Right lung (tissue), 10 donors: ENCODE results near the gene LMAN2L. TPM values are rescaled to one million over a fixed set of nuclear protein-coding genes. Genes with fewer than 3 reads are reported as not detected.

Source experiments
- DNase-seq, 2 donors: peaks; one replicate each; pipeline ENCODE4 v3.0.0-alpha.2; 2013
- long read RNA-seq, 8 donors: transcript quantifications; one replicate each; lab custom pipeline, GENCODE V29; 2026
- polyA plus RNA-seq, 5 donors: library from polyadenylated mRNA; unstranded; fragments of 120-200 nt; gene quantifications; one replicate each; pipeline versions ENCODE4 v1.2.1 to v1.2.3, GENCODE V29; 2013; ENCODE audit warnings: inconsistent platforms in 1 of 5, low replicate concordance in 1 of 5; ENCODE audit not compliant: insufficient read length in 5 of 5, insufficient read depth in 1 of 5

Gene LMAN2L
- polyA plus RNA-seq: 10 to 100 TPM; 45.3 to 55.4 (median 46.7) TPM
- long read RNA-seq, donor 1, transcript LMAN2L-201 (8 exons, 2,397 nt): major isoform, 27 of 30 reads
- long read RNA-seq, donor 1, partial matches to known transcripts: 0 of 30 reads
- long read RNA-seq, donor 1, other reads (novel, unspliced or antisense): 0 of 30 reads
- long read RNA-seq, donor 2, transcript LMAN2L-201 (8 exons, 2,397 nt): major isoform, 15 of 17 reads
- long read RNA-seq, donor 2, partial matches to known transcripts: 0 of 17 reads
- long read RNA-seq, donor 2, other reads (novel, unspliced or antisense): 0 of 17 reads
- long read RNA-seq, donor 3, transcript LMAN2L-201 (8 exons, 2,397 nt): major isoform, 10 of 14 reads
- long read RNA-seq, donor 3, partial matches to known transcripts: 0 of 14 reads
- long read RNA-seq, donor 3, other reads (novel, unspliced or antisense): 0 of 14 reads
- long read RNA-seq, donor 4, transcript LMAN2L-201 (8 exons, 2,397 nt): major isoform, 13 of 15 reads
- long read RNA-seq, donor 4, partial matches to known transcripts: 0 of 15 reads
- long read RNA-seq, donor 4, other reads (novel, unspliced or antisense): 0 of 15 reads
- long read RNA-seq, donor 5, transcript LMAN2L-201 (8 exons, 2,397 nt): major isoform, 17 of 18 reads
- long read RNA-seq, donor 5, partial matches to known transcripts: 0 of 18 reads
- long read RNA-seq, donor 5, other reads (novel, unspliced or antisense): 0 of 18 reads
- long read RNA-seq, donor 6, transcript LMAN2L-201 (8 exons, 2,397 nt): major isoform, 26 of 27 reads
- long read RNA-seq, donor 6, partial matches to known transcripts: 0 of 27 reads
- long read RNA-seq, donor 6, other reads (novel, unspliced or antisense): 0 of 27 reads
- long read RNA-seq, donor 7, transcript LMAN2L-201 (8 exons, 2,397 nt): major isoform, 20 of 26 reads
- long read RNA-seq, donor 7, partial matches to known transcripts: 5 of 26 reads
- long read RNA-seq, donor 7, other reads (novel, unspliced or antisense): 0 of 26 reads
- long read RNA-seq, donor 8, partial matches to known transcripts: 0 of 4 reads
- long read RNA-seq, donor 8, other reads (novel, unspliced or antisense): 0 of 4 reads

DNA sequence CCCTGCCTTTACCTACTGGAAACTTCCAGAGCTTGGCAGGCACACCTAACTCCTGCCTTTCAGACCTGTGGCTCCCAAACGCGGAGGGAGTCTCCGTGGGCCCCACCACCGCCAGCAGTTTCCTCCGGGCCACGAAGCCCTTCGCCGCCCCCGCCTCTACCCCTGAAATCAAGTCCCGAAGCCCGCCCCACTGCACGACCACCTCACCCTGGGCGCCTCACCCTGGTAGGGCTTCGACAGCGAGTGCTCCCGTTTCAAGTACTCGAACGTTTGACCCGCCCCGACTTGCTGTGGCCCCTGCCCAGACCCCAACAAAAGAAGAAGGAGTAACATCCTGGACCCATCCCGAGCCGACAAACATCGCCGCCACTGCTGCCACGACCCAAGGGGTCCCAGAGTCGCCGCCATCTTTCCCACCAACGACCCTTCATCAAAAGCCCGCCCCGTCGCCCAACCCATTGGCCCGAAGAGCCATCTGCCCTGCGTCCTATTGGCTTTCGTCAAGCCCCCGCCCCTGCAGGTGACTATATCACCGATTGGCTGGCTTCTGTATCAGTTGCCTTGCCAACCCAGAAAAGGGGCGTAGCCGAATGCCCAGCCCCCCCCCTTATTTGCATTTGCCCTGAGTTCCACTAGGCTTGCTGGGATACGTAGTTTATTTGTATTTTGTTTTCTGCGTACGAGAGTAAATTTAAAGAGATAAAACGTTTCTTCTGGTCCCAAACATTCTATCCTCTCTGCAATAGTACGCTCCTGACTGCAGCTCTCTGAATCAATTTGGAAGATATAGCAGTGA, at the start of gene LMAN2L:
Gene LMAN2L (minus strand): TSS at position 432 of the 796 bp plus-strand sequence. CDS start 24 bp downstream, at position 408.
- DNase-seq: peak; percentile 96 to 97

DNA sequence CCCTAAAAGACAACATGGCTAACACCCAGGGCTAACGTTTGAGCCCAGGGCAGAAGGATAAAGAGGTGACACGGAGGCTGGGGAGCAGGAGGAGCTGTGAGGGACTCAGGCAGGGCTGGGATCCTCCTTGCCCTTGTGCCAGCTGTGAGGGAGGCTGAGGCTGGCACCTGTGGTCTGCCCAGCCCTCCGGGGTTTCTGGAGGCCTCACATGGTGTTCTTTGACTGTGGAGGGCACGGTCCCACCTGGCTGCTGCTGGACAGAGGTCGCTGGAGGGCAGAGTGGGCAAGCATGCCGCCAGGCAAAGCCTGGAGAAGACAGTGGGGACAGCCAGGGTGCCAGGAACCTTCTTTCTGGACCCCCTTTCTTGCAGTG, 49.4 kb upstream of the LMAN2L start:
- DNase-seq: no peak

- DNase-seq: no peak
These were observed 48.8 kb upstream of the LMAN2L start for GRCh38 chr2:96788442-96789244.

- no peak for DNase-seq
These were observed 47.5 kb upstream of the LMAN2L start for GRCh38 chr2:96787411-96787810.

GRCh38 chr2:96783388-96783787, 43.5 kb upstream of the LMAN2L start:
- DNase-seq: no peak

DNA sequence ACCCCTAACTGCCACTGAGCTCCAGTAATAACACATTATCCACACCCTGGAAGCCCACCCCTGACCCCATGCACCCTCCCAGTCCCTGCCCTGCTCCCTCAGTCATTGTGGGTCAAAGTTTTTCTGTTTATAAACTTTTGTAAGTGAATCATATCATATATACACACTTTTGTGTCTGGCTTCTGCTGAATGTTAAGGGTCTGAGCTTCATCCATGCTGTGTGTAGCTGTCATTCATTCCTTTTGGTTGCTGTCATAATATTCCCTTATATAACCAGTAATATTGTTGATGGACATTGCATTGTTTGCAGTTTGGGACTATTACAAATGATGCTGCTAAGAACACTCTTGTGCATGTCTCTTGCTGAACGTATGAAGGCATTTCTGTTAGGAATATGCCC, 35.3 kb upstream of the LMAN2L start:
- no peak for DNase-seq

GRCh38 chr2:96773922-96774321, 34.1 kb upstream of the LMAN2L start:
- DNase-seq: no peak

DNA sequence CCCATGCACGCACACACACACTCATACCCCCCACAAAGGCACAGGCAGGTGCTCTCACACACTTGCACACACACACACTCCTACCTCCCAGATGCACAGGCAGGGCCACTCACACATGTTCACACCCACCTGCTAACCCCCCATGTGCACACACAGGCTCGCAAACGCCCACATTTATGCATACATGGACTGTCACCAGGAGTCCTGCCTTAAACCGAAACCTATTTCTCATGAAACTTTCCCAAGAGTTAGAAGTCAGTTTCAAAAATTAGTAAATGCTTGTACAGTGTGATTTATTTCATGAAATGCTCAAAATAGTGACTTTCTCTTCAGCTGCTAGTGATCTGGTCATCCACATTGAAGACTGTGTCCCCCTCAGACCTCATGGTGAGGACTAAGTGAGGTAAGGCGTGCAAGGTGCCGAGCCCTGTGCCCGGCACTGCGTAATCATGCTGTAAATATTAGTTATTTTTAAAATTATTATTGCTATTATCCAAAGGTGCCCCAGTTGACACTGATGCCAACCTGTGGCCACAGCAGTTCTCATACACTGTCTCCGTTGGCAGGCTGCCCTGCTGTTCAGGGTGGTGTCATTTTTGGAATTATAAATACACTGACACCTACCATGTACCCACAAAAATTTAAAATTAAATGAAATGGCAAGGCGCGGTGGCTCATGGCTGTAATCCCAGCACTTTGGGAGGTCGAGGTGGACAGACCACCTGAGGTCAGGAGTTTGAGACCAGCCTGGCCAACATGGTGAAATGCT, 33.2 kb upstream of the LMAN2L start:
- DNase-seq: no peak

GRCh38 chr2:96771796-96772618, 32.1 kb upstream of the LMAN2L start:
- DNase-seq: peak; percentile 40 to 47

DNA sequence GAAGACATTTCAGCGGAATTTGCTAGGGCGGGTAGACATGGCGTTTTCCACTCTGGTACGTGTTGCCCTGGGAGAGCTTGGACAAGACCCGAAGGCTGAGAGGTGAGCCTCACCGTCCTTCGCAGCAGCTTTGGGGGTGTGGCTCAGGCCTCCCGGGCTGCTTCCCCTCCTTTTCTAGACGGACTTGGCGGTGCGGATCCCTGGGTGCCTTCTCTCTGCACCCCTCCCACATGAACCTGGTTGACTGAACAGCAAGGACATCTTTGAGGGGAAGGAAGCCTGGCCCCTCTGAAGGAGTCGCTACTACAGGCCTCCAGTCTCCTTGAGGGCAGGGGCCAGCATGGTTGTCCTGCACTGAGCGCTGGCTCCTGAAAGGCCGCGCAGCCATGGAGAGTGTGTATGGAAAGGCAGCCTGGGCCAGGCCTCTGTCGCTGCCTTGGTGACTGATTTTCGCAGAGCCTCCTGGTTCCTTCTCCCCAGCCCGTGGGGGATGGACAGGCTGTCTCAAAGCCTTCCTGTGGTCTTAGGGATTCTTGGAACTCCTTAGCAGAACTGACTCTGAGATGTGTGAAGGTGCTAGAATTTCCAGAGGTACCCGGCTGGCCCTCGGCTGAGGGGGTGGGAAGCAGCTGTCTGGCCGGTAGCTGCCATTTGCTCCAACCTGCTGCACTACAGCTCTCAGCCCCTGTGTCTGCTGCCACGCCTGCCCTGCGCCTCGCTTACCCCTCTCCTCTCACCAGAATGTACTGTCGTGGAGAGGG, 30.8 kb upstream of the LMAN2L start:
- DNase-seq: no peak

DNA sequence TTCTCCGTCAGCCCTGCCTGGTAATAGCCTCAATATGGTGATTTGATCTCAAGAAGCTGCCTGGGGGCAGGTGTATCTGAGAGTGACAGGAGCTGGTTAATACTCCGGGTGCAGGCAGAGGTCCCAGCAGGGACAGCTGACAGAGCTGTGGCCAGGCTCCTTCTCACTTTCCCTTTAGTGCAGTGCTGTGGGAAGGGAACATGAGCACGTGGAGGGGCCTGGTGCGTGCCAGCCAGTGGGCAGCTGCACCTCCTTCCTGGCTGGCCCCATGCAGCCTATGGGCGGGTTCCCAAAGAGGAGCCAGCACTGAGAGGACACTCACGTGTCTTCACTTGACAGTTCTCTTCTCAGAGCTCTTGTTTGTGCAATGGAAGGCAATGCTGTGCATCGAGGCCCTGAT, 29.9 kb upstream of the LMAN2L start:
- DNase-seq: no peak

DNA sequence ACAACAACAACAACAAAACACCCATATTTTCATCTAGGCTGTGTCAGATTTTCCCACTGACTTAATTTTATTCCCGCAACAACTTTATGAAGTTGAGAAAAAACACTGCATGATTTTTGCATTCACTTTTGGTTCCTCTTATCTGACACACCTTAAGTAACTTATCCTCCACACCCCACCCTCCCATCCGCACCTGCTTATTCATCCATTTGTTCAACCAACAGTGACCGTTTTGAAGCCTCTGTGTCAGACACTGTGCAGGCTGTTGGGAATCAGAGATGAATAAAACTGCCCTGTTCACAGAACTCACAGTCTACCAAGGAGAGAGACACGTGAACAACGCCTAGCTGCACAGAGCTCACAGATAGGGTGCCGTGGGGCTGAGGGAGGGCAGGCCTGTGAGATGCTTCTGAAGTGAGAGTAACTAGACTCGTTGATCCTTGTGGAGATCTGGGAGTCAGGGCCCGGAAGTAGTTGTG, 28.3 kb upstream of the LMAN2L start:
- no peak for DNase-seq

GRCh38 chr2:96767135-96767871, 27.4 kb upstream of the LMAN2L start:
- no peak for DNase-seq

- no peak for DNase-seq
These were observed 24.4 kb upstream of the LMAN2L start for GRCh38 chr2:96764253-96764637.

GRCh38 chr2:96763511-96764252, 23.8 kb upstream of the LMAN2L start:
- DNase-seq: peak in 1 of 2 donors; percentile 18
